PC-3 (cell line): ENCODE data around the gene DGKG. TPM values are rescaled to one million over a fixed set of nuclear protein-coding genes. Genes with fewer than 3 reads are reported as not detected.

Source experiments
- ATAC-seq: fragments of 200-7000 bp; cut with Tn5 transposase; 2 replicates; pipeline ENCODE4 v1.9.1; 2020; ENCODE audit warnings: mild to moderate bottlenecking, moderate library complexity
- Bru-seq: library from RNA; stranded (reverse); fragments of 400-500 nt; gene quantifications from one replicate; lab custom pipeline; 2021; lab: Mats Ljungman, UMichigan
- BruChase-seq, 2 experiments: library from RNA; stranded (reverse); fragments of 400-500 nt; gene quantifications; one replicate each; lab custom pipeline; 2021; lab: Mats Ljungman, UMichigan
- BruUV-seq: library from RNA; stranded (reverse); fragments of 400-500 nt; replicated peaks from 2 replicates; lab custom pipeline; 2021; lab: Mats Ljungman, UMichigan
- CTCF ChIA-PET: fragments of 300-600 bp; sonication (Branson Sonifier 250); formaldehyde crosslinking; loops from one replicate; lab custom pipeline; 2022; ENCODE audit warnings: antibody characterized with exemption; lab: Charles Lee
- POLR2A ChIA-PET: fragments of 300-600 bp; sonication (Branson Sonifier 250); formaldehyde crosslinking; loops from one replicate; lab custom pipeline; 2022; ENCODE audit warnings: antibody characterized with exemption; ENCODE audit not compliant: unreplicated experiment; lab: Charles Lee
- DNase-seq: peaks from one replicate; pipeline ENCODE4 v3.0.0-alpha.2; 2015
- H2AFZ ChIP-seq: fragments of 300-600 bp; sonication (generic); 2 replicates; pipeline ENCODE4 v1.6.0; 2016; ENCODE audit warnings: antibody characterized with exemption, low read length
- H3F3A ChIP-seq: fragments of 300-600 bp; sonication (generic); one replicate; pipeline ENCODE4 v1.6.0; 2017; ENCODE audit warnings: antibody characterized with exemption, low read length, control low read depth, mild to moderate bottlenecking; ENCODE audit not compliant: unreplicated experiment
- H3K27ac ChIP-seq: fragments of 300-600 bp; sonication (generic); 2 replicates; pipeline ENCODE4 v1.5.1; 2016; ENCODE audit warnings: mild to moderate bottlenecking, low read length
- H3K27me3 ChIP-seq: fragments of 300-600 bp; sonication (generic); 2 replicates; pipeline ENCODE4 v1.6.1; 2016; ENCODE audit warnings: low read length, mixed read lengths
- H3K36me3 ChIP-seq: fragments of 300-600 bp; sonication (generic); 2 replicates; pipeline ENCODE4 v1.6.1; 2016; ENCODE audit warnings: low read depth, mixed run types, low read length, mixed read lengths
- H3K4me1 ChIP-seq: fragments of 300-600 bp; sonication (generic); 2 replicates; pipeline ENCODE4 v1.5.1; 2016; ENCODE audit warnings: low read length; ENCODE audit not compliant: insufficient read depth
- H3K4me2 ChIP-seq: fragments of 300-600 bp; sonication (generic); 2 replicates; pipeline ENCODE4 v1.6.0; 2016; ENCODE audit warnings: low read length
- H3K4me3 ChIP-seq: fragments of 300-600 bp; sonication (generic); 2 replicates; pipeline ENCODE4 v1.5.1; 2016; ENCODE audit warnings: mild to moderate bottlenecking, low read length, mixed read lengths
- H3K79me2 ChIP-seq: fragments of 300-600 bp; sonication (generic); 2 replicates; pipeline ENCODE4 v1.6.1; 2017; ENCODE audit warnings: low read length, mixed read lengths
- H3K9ac ChIP-seq: fragments of 300-600 bp; sonication (generic); 2 replicates; pipeline ENCODE4 v1.6.0; 2016; ENCODE audit warnings: mild to moderate bottlenecking, low read length
- H3K9me2 ChIP-seq: fragments of 300-600 bp; sonication (generic); replicated peaks from 2 replicates; pipeline ENCODE4 v1.6.1; 2016; ENCODE audit warnings: mixed run types, low read length, mixed read lengths
- H3K9me3 ChIP-seq: fragments of 300-600 bp; sonication (generic); 2 replicates; pipeline ENCODE4 v1.6.1; 2016; ENCODE audit warnings: low read length, mixed read lengths
- H4K20me1 ChIP-seq: fragments of 300-600 bp; sonication (generic); 2 replicates; pipeline ENCODE4 v1.6.1; 2016; ENCODE audit warnings: low read length, mixed read lengths
- EZH2 ChIP-seq: fragments of 300-600 bp; sonication (generic); IDR thresholded peaks from one replicate; pipeline ENCODE4 v1.6.1; 2017; ENCODE audit warnings: antibody characterized with exemption, mild to moderate bottlenecking, low read length; ENCODE audit not compliant: unreplicated experiment
- EZH2phosphoT487 ChIP-seq: fragments of 300-600 bp; sonication (generic); IDR thresholded peaks from 2 replicates; pipeline ENCODE4 v1.6.1; 2018; ENCODE audit warnings: mild to moderate bottlenecking, antibody characterized with exemption, low read length, borderline replicate concordance
- intact Hi-C: fragments of 100-400 bp; cut with micrococcal nuclease; formaldehyde crosslinking; loops from 2 replicates; pipeline ENCODE4 v1.9.0; 2023
- long read RNA-seq: library from polyadenylated mRNA; unstranded; transcript quantifications from one replicate; pipeline ENCODE4 v2.0.0, GENCODE V29; 2021; ENCODE audit not compliant: unreplicated experiment
- total RNA-seq: library from RNA; depleted of rRNA; stranded (reverse); fragments of >200 nt; gene quantifications from 2 replicates; pipeline ENCODE4 v1.2.3, GENCODE V29; 2014; rRNA removed
- TF ChIP-seq, protein P1 (sequence below): fragments of 300-600 bp; sonication (generic); conservative IDR thresholded peaks from 2 replicates; pipeline ENCODE4 v1.5.1; 2017; ENCODE audit warnings: antibody characterized with exemption, low read depth, mild to moderate bottlenecking, low read length

The DGKG gene
- total RNA-seq (2.5 and 2.7 TPM in 2 replicates), Bru-seq, nascent RNA (percentile 14 among the genes with signal in this experiment), BruChase-seq, experiment 1, labeled RNA remaining after a 6-hour chase (percentile 14 among the genes with signal in this experiment), BruChase-seq, experiment 2, labeled RNA remaining after a 2-hour chase (percentile 13 among the genes with signal in this experiment)
- long read RNA-seq, partial matches to known transcripts, result 0 of 1 reads
- long read RNA-seq, other reads (novel, unspliced or antisense), result 0 of 1 reads

DNA sequence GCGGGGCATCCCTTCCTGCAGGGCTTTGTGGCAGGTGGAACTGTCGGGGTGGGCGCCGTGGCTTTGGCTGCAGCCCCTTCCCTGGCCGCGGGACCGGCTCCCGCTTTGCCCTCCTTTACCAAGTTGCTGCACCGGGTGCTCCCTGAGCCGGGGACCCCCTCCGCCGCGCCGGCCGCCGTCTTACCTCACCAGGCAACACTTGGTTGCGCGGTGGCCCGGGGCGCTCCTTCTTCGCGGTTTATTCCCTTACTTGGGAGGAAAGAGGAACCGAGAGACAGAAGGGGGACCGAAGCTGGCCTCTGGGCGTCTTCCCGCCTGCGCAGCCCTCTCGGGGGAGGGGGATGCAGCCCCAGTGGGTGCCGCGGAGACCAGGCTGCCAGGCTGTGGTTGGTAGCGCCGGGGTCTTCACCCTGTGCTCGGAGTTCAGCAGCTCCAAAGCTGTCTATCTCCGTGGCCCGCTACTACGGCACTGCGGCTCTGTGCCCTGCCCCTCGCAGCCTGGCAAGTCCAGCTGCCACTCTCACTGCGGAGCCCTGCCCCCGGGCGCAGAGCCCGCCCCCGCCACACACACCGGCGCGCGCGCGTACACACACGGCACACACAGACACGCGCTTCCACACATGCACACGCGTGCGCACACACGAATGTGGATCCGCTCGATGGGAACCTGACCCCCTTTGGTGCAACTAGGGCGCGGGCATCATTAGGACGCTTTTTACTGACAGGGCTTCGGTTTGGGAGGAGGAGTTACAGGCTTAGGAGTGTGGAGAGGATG is at the start of gene DGKG:
TSS of gene DGKG (minus strand) at position 473 of the 775 bp plus-strand sequence. CDS start 41,775 bp downstream, outside the sequence.
- intact Hi-C loops, result no loop called here
- no peak within 1 kb of the TSS for H3K9ac ChIP-seq
- no peaks in the 10 kb centered on the region for H3F3A ChIP-seq
- TF ChIP-seq, protein P1, sequence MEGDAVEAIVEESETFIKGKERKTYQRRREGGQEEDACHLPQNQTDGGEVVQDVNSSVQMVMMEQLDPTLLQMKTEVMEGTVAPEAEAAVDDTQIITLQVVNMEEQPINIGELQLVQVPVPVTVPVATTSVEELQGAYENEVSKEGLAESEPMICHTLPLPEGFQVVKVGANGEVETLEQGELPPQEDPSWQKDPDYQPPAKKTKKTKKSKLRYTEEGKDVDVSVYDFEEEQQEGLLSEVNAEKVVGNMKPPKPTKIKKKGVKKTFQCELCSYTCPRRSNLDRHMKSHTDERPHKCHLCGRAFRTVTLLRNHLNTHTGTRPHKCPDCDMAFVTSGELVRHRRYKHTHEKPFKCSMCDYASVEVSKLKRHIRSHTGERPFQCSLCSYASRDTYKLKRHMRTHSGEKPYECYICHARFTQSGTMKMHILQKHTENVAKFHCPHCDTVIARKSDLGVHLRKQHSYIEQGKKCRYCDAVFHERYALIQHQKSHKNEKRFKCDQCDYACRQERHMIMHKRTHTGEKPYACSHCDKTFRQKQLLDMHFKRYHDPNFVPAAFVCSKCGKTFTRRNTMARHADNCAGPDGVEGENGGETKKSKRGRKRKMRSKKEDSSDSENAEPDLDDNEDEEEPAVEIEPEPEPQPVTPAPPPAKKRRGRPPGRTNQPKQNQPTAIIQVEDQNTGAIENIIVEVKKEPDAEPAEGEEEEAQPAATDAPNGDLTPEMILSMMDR, result no peak
- peak; percentile 34; the same call in 1 of the 2 replicates for TF ChIP-seq EZH2phosphoT487
- peak; percentile 63 for TF ChIP-seq EZH2
- DNase-seq (peak; percentile 29), ATAC-seq (peak; percentile 91)
- BruUV-seq, result no TSS peak
- H3K27me3 ChIP-seq, result peaks cover 42% of the 10 kb centered on the region
- H3K36me3 ChIP-seq, result no peaks in the 10 kb centered on the region
- POLR2A ChIA-PET, result interaction anchor here (0.7 kb wide), 1 partner anchor 384 kb away, joined by 3 read pairs; no protein-coding TSS in a partner anchor
- no peaks in the 10 kb centered on the region for H4K20me1 ChIP-seq
- no peaks in the 10 kb centered on the region for H3K79me2 ChIP-seq
- peak within 1 kb of the TSS; percentile 79 for H3K4me2 ChIP-seq
- CTCF ChIA-PET, result no interaction called here
- H3K27ac ChIP-seq, result no peak within 1 kb of the TSS
- H3K9me2 ChIP-seq, result no peaks in the 10 kb centered on the region
- H3K9me3 ChIP-seq, result no peaks in the 10 kb centered on the region
- peak within 1 kb of the TSS; percentile 69 for H2AFZ ChIP-seq
- 0 out of 2 replicates have a peak, but pooled peaks cover 5% of the 10 kb centered on the region for H3K4me1 ChIP-seq
- peak within 1 kb of the TSS; percentile 59 for H3K4me3 ChIP-seq

DNA sequence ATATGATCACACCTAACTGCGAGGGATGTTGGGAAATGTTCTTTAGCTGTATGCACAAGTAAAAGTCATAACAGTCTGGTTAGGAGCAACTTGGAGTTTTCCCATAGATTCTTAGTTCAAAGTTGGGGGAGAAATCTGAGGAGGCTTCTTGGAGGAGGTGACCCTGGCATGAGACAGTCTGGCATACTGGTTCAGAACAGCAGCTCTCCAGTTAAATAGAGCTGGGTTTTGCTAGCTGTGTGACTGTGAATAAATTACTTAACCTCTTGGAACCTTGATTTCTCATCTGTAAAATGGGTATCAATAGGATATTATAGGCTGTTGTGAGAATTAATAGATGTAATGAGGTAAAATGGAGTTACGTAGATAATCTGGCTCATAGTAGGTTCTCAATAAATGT is 49.1 kb upstream of the DGKG start:
- TF ChIP-seq, protein P1, result no peak
- TF ChIP-seq EZH2phosphoT487 (no peak), EZH2 (no peak)
- H3K27me3 ChIP-seq, result no peaks in the 10 kb centered on the region
- peaks cover 44% of the 10 kb centered on the region for H3K4me1 ChIP-seq
- no peaks in the 10 kb centered on the region for H3K9me2 ChIP-seq
- no peak overlapping the region for H3K4me3 ChIP-seq
- intact Hi-C loops, result loop anchor here (5.0 to 10.0 kb wide), 3 partner anchors 131 to 344 kb away; partner anchors contain the start of genes CRYGS and ETV5
- H3K27ac ChIP-seq, result no peak overlapping the region
- CTCF ChIA-PET, result no interaction called here
- no peak overlapping the region for H3K4me2 ChIP-seq
- no peak for DNase-seq
- H3K79me2 ChIP-seq, result no peaks in the 10 kb centered on the region
- no peaks in the 10 kb centered on the region for H4K20me1 ChIP-seq
- POLR2A ChIA-PET, result no interaction called here
- H3K9me3 ChIP-seq, result no peaks in the 10 kb centered on the region
- no peaks in the 10 kb centered on the region for H3K36me3 ChIP-seq
- no TSS peak for BruUV-seq
- H3K9ac ChIP-seq, result no peak overlapping the region
- no peak for ATAC-seq
- no peak overlapping the region for H2AFZ ChIP-seq
- peaks cover 9% of the 10 kb centered on the region for H3F3A ChIP-seq
